AML-193 (cell line): ENCODE measurements around the gene ATG7.

Experiments
- DNase-seq, 2 experiments: peaks; one replicate each; lab custom pipeline; 2025; lab: John Stamatoyannopoulos, UW

ATG7 gene

GRCh38 chr3:11362600-11362999 lies 90.4 kb downstream of the ATG7 start:
- no peak for DNase-seq

GRCh38 chr3:11363715-11364114 lies 91.5 kb downstream of the ATG7 start:
- DNase-seq: no peak

GRCh38 chr3:11364181-11364580 lies 92.0 kb downstream of the ATG7 start:
- no peak for DNase-seq

GRCh38 chr3:11367143-11367693 lies 95.0 kb downstream of the ATG7 start:
- peak; percentile 61 to 65 for DNase-seq

- DNase-seq: no peak
Measured at GRCh38 chr3:11370191-11370590, 98.0 kb downstream of the ATG7 start.

- DNase-seq: no peak
Measured at GRCh38 chr3:11370966-11371365, 98.8 kb downstream of the ATG7 start.

- no peak for DNase-seq
Measured at GRCh38 chr3:11371747-11372146, 99.5 kb downstream of the ATG7 start.

- DNase-seq: no peak
Measured at GRCh38 chr3:11373235-11373634, 101.0 kb downstream of the ATG7 start.

- DNase-seq: peak; percentile 22 to 37
Measured at GRCh38 chr3:11373654-11374053, 101.5 kb downstream of the ATG7 start.

GRCh38 chr3:11375333-11376088 lies 103.3 kb downstream of the ATG7 start:
- no peak for DNase-seq

GRCh38 chr3:11377719-11378118 lies 105.5 kb downstream of the ATG7 start:
- DNase-seq: no peak

- DNase-seq: peak; percentile 46 to 54
Measured at GRCh38 chr3:11379238-11379823, 107.1 kb downstream of the ATG7 start.

GRCh38 chr3:11379824-11380701 lies 107.9 kb downstream of the ATG7 start:
- DNase-seq: no peak

GRCh38 chr3:11381141-11381540 lies 108.9 kb downstream of the ATG7 start:
- DNase-seq: no peak

- no peak for DNase-seq
Measured at GRCh38 chr3:11381563-11381962, 109.4 kb downstream of the ATG7 start.

GRCh38 chr3:11382146-11382745 lies 110.0 kb downstream of the ATG7 start:
- no peak for DNase-seq

- no peak for DNase-seq
Measured at GRCh38 chr3:11384074-11384473, 111.9 kb downstream of the ATG7 start.

GRCh38 chr3:11385326-11385725 lies 113.1 kb downstream of the ATG7 start:
- no peak for DNase-seq

- no peak for DNase-seq
Measured at GRCh38 chr3:11385891-11386290, 113.7 kb downstream of the ATG7 start.

- DNase-seq: no peak
Measured at GRCh38 chr3:11386465-11387113, 114.4 kb downstream of the ATG7 start.
